ENCODE results near the gene PGM2L1.

The PGM2L1 gene

DNA sequence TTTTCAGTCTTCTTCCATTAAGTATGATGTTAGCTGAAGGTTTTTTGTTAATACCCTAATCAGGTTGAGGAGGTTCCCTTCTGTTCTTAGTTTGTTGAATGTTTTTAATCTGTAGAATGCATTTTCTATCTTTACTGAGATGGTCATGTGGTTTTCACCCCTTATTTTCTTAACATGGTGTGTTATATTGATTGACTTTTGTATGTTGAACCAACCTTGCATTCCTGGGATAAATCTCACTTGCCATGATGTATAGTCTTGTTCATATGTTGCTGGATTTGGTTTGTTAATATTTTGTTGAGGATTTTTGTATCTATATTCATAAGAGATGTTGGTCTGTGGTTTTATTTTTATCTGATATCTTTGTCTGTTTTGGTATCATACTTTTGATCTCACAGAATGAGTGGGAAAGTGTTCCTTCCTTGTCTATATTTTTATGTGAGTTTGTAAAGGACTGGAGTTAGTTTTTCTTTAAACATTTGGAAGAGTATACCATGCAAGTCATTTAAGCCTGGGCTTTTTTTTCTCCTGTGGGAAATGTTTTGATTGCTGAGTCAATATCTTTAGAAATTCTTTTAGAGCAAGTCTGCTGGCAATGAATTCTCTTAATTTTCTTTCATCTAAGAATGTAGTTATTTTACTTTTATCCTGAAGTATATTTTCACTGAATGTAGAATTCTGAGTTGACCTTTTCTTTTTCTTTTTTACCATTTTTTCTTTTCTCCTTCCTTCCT lies 81.3 kb downstream of the PGM2L1 start:
- TF ChIP-seq RARB (CRISPR knock-in tag; IDR thresholded peaks at IDR 0.05) (no peak), BACH2 (CRISPR knock-in tag; IDR thresholded peaks at IDR 0.05; ENCODE audit: borderline replicate concordance) (no peak), ZNF565 (CRISPR knock-in tag; conservative IDR thresholded peaks at IDR 0.05; ENCODE audit: low read depth) (no peak), OSR1 (CRISPR knock-in tag; IDR thresholded peaks at IDR 0.05) (no peak), ARNTL (CRISPR knock-in tag; IDR thresholded peaks at IDR 0.05; ENCODE audit: borderline replicate concordance, low read depth) (no peak), TOX (CRISPR knock-in tag; IDR thresholded peaks at IDR 0.05; ENCODE audit: borderline replicate concordance) (no peak), ZFP30 (CRISPR knock-in tag; IDR thresholded peaks at IDR 0.05) (no peak), PPARA (CRISPR knock-in tag; IDR thresholded peaks at IDR 0.05; ENCODE audit: borderline replicate concordance) (no peak), ISL1 (CRISPR knock-in tag; IDR thresholded peaks at IDR 0.05) (no peak), SNAI2 (CRISPR knock-in tag; IDR thresholded peaks at IDR 0.05) (no peak), ZNF70 (CRISPR knock-in tag; IDR thresholded peaks at IDR 0.05) (no peak), TCF4 (CRISPR knock-in tag; IDR thresholded peaks at IDR 0.05; ENCODE audit: borderline replicate concordance) (no peak)
- TF ChIP-seq, protein P1, sequence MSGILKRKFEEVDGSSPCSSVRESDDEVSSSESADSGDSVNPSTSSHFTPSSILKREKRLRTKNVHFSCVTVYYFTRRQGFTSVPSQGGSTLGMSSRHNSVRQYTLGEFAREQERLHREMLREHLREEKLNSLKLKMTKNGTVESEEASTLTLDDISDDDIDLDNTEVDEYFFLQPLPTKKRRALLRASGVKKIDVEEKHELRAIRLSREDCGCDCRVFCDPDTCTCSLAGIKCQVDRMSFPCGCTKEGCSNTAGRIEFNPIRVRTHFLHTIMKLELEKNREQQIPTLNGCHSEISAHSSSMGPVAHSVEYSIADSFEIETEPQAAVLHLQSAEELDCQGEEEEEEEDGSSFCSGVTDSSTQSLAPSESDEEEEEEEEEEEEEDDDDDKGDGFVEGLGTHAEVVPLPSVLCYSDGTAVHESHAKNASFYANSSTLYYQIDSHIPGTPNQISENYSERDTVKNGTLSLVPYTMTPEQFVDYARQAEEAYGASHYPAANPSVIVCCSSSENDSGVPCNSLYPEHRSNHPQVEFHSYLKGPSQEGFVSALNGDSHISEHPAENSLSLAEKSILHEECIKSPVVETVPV (CRISPR knock-in tag; IDR thresholded peaks at IDR 0.05), result no peak
- TF ChIP-seq, protein P2, sequence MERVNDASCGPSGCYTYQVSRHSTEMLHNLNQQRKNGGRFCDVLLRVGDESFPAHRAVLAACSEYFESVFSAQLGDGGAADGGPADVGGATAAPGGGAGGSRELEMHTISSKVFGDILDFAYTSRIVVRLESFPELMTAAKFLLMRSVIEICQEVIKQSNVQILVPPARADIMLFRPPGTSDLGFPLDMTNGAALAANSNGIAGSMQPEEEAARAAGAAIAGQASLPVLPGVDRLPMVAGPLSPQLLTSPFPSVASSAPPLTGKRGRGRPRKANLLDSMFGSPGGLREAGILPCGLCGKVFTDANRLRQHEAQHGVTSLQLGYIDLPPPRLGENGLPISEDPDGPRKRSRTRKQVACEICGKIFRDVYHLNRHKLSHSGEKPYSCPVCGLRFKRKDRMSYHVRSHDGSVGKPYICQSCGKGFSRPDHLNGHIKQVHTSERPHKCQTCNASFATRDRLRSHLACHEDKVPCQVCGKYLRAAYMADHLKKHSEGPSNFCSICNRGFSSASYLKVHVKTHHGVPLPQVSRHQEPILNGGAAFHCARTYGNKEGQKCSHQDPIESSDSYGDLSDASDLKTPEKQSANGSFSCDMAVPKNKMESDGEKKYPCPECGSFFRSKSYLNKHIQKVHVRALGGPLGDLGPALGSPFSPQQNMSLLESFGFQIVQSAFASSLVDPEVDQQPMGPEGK (CRISPR knock-in tag; IDR thresholded peaks at IDR 0.05; ENCODE audit: borderline replicate concordance), result no peak
- ATAC-seq, result no peak

DNA sequence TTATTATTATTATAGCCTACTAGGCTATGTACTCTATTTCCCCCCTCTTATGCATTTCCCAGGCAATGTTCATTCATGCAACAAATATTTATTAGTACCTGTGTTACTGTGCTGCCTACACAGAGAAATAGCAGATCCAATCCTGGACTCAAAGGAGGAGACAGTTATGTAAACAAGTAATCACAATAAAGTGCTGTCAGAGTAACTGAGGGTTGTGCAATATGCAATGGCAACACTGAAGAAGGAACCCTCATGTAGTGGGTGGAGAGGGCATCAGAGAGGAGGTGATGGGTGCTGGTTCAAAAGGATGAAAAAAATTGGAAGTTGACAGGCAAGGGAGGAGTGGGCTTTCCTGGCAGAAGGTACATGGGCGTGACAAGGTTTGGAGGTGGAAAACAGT lies 85.9 kb downstream of the PGM2L1 start:
- ATAC-seq, result no peak

DNA sequence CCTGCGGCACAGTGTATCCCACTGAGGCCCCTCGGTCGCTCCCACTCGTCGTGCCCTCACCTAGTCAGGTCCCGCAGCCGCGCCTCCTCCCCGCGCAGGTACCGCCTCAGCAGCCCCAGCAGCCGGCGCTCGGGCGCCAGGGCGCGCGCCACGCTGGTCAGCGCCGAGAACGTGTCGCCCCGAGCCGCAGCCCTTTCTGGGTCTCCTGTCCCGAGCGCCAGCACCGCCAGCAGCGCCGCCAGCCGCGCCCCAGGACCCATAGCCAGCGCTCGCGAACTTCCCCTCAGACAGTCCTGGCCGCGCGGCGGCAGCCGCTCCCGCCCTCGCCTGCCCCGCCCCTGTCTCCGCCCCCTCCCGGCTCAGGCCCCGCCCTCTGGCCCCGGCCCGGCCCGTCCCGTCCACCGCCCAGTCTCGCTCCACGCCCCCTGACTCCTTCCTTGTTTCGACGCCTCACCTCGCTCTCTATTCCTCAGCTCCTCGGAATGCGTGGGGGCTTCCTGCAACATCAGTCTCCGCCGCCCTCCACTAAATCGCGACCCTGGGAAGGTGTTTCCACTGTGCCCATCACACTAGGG lies 86.8 kb downstream of the PGM2L1 start, which contains the start of gene P4HA3:
TSS of gene P4HA3 (minus strand) at position 289 of the 575 bp plus-strand sequence. CDS start at position 260, 29 bp downstream.
- ATAC-seq, result peak; percentile 97
- TF ChIP-seq ZC3H10 (CRISPR knock-in tag; IDR thresholded peaks at IDR 0.05) (no peak), ZFP3 (CRISPR knock-in tag; IDR thresholded peaks at IDR 0.05) (no peak), SNAI2 (CRISPR knock-in tag; IDR thresholded peaks at IDR 0.05) (no peak), OSR1 (CRISPR knock-in tag; IDR thresholded peaks at IDR 0.05) (no peak), ZFP30 (CRISPR knock-in tag; IDR thresholded peaks at IDR 0.05) (no peak), ZNF8 (CRISPR knock-in tag; IDR thresholded peaks at IDR 0.05) (no peak), RARB (CRISPR knock-in tag; IDR thresholded peaks at IDR 0.05) (no peak), BACH2 (CRISPR knock-in tag; IDR thresholded peaks at IDR 0.05; ENCODE audit: borderline replicate concordance) (no peak), GLIS3 (CRISPR knock-in tag; IDR thresholded peaks at IDR 0.05) (no peak), TOX (CRISPR knock-in tag; IDR thresholded peaks at IDR 0.05; ENCODE audit: borderline replicate concordance) (no peak), ZNF565 (CRISPR knock-in tag; conservative IDR thresholded peaks at IDR 0.05; ENCODE audit: low read depth) (no peak)
- TF ChIP-seq, protein P2 (CRISPR knock-in tag; IDR thresholded peaks at IDR 0.05; ENCODE audit: borderline replicate concordance), result no peak
- TF ChIP-seq, protein P3, sequence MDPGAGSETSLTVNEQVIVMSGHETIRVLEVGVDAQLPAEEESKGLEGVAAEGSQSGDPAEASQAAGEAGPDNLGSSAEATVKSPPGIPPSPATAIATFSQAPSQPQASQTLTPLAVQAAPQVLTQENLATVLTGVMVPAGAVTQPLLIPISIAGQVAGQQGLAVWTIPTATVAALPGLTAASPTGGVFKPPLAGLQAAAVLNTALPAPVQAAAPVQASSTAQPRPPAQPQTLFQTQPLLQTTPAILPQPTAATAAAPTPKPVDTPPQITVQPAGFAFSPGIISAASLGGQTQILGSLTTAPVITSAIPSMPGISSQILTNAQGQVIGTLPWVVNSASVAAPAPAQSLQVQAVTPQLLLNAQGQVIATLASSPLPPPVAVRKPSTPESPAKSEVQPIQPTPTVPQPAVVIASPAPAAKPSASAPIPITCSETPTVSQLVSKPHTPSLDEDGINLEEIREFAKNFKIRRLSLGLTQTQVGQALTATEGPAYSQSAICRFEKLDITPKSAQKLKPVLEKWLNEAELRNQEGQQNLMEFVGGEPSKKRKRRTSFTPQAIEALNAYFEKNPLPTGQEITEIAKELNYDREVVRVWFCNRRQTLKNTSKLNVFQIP (CRISPR knock-in tag; IDR thresholded peaks at IDR 0.05; ENCODE audit: borderline replicate concordance, low read depth), result no peak

More for the DNA sequence above, 85.9 kb downstream of the PGM2L1 start:
- no peak for TF ChIP-seq PPARA (CRISPR knock-in tag; IDR thresholded peaks at IDR 0.05; ENCODE audit: borderline replicate concordance)
- no peak for TF ChIP-seq OSR1 (CRISPR knock-in tag; IDR thresholded peaks at IDR 0.05)
- TF ChIP-seq, protein P1 (CRISPR knock-in tag; IDR thresholded peaks at IDR 0.05), result no peak
- TF ChIP-seq ZFP3 (CRISPR knock-in tag; IDR thresholded peaks at IDR 0.05), result no peak
- TF ChIP-seq, protein P2 (CRISPR knock-in tag; IDR thresholded peaks at IDR 0.05; ENCODE audit: borderline replicate concordance), result no peak
- no peak for TF ChIP-seq ARNTL (CRISPR knock-in tag; IDR thresholded peaks at IDR 0.05; ENCODE audit: borderline replicate concordance, low read depth)
- TF ChIP-seq ZFP30 (CRISPR knock-in tag; IDR thresholded peaks at IDR 0.05), result no peak
- no peak for TF ChIP-seq ISL1 (CRISPR knock-in tag; IDR thresholded peaks at IDR 0.05)
- no peak for TF ChIP-seq ZC3H10 (CRISPR knock-in tag; IDR thresholded peaks at IDR 0.05)
- TF ChIP-seq ESRRG (CRISPR knock-in tag; IDR thresholded peaks at IDR 0.05), result no peak
- TF ChIP-seq ZNF70 (CRISPR knock-in tag; IDR thresholded peaks at IDR 0.05), result no peak

All from SK-N-SH treated with all-trans-retinoic acid at 6 μM for 48 hours (cell line).